ENCODE data around the gene RIMS4. TPM values are rescaled to one million over a fixed set of nuclear protein-coding genes. Genes with fewer than 3 reads are reported as not detected.

The RIMS4 gene
- total and polyA plus RNA-seq, 2 of the 8 experiments (the other 6 are each of a cell fraction or from before 2014, with no cell fraction given) = 13.3 to 44.2 TPM

Other genes with a start within 250 kb of the RIMS4 start
- 25.4 and 26.7 TPM in 2 replicates for gene PKIG, start 228.0 kb downstream of the RIMS4 start, total RNA-seq (2021; fragmentation: NEBNext Ultra II Directional; extraction: Animal tissue kit (Norgen Biotek cat#: 25700))
- gene PKIG, start 228.0 kb downstream of the RIMS4 start, polyA plus RNA-seq (2011; rRNA removed) = 34.3 and 37.5 TPM in 2 replicates
- 19.5 and 19.9 TPM in 2 replicates for gene ADA, start 158.8 kb downstream of the RIMS4 start, total RNA-seq (2021; fragmentation: NEBNext Ultra II Directional; extraction: Animal tissue kit (Norgen Biotek cat#: 25700))
- 32.8 and 33.9 TPM in 2 replicates for gene ADA, start 158.8 kb downstream of the RIMS4 start, polyA plus RNA-seq (2011; rRNA removed)
- not detected in 2 replicates for gene CCN5, start 95.2 kb downstream of the RIMS4 start, total RNA-seq (2021; fragmentation: NEBNext Ultra II Directional; extraction: Animal tissue kit (Norgen Biotek cat#: 25700))
- gene CCN5, start 95.2 kb downstream of the RIMS4 start, polyA plus RNA-seq (2011; rRNA removed) = not detected in 2 replicates
- 0.24 and 0.33 TPM in 2 replicates for gene KCNK15, start 64.7 kb downstream of the RIMS4 start, total RNA-seq (2021; fragmentation: NEBNext Ultra II Directional; extraction: Animal tissue kit (Norgen Biotek cat#: 25700))
- gene KCNK15, start 64.7 kb downstream of the RIMS4 start, polyA plus RNA-seq (2011; rRNA removed) = 0.33 and 0.74 TPM in 2 replicates
- gene YWHAB, start 75.2 kb upstream of the RIMS4 start, total RNA-seq (2021; fragmentation: NEBNext Ultra II Directional; extraction: Animal tissue kit (Norgen Biotek cat#: 25700)) = 246 and 256 TPM in 2 replicates
- 40.2 and 72.9 TPM in 2 replicates for gene YWHAB, start 75.2 kb upstream of the RIMS4 start, polyA plus RNA-seq (2011; rRNA removed)
- 60.9 and 61.1 TPM in 2 replicates for gene PABPC1L, start 99.5 kb upstream of the RIMS4 start, total RNA-seq (2021; fragmentation: NEBNext Ultra II Directional; extraction: Animal tissue kit (Norgen Biotek cat#: 25700))
- gene PABPC1L, start 99.5 kb upstream of the RIMS4 start, polyA plus RNA-seq (2011; rRNA removed) = 108 and 151 TPM in 2 replicates
- gene TOMM34, start 149.9 kb upstream of the RIMS4 start, total RNA-seq (2021; fragmentation: NEBNext Ultra II Directional; extraction: Animal tissue kit (Norgen Biotek cat#: 25700)) = 32.1 and 33.8 TPM in 2 replicates
- gene TOMM34, start 149.9 kb upstream of the RIMS4 start, polyA plus RNA-seq (2011; rRNA removed) = 30.0 and 35.1 TPM in 2 replicates
- gene STK4, start 156.0 kb upstream of the RIMS4 start, total RNA-seq (2021; fragmentation: NEBNext Ultra II Directional; extraction: Animal tissue kit (Norgen Biotek cat#: 25700)) = 33.8 and 34.3 TPM in 2 replicates
- 8.6 and 12.0 TPM in 2 replicates for gene STK4, start 156.0 kb upstream of the RIMS4 start, polyA plus RNA-seq (2011; rRNA removed)

Measured in H1 (cell line).